ENCODE data around the gene ZNF593. TPM values are rescaled to one million over a fixed set of nuclear protein-coding genes. Genes with fewer than 3 reads are reported as not detected.
A peak's percentile ranks its signal among the peaks of the same experiment; 100 is the strongest.

ZNF593 gene
- total RNA-seq, result 10 to 100 TPM; 13.4 to 24.3 TPM
- long read RNA-seq, partial matches to known transcripts, result 0 of 2 reads
- long read RNA-seq, other reads (novel, unspliced or antisense), result 0 of 2 reads

DNA sequence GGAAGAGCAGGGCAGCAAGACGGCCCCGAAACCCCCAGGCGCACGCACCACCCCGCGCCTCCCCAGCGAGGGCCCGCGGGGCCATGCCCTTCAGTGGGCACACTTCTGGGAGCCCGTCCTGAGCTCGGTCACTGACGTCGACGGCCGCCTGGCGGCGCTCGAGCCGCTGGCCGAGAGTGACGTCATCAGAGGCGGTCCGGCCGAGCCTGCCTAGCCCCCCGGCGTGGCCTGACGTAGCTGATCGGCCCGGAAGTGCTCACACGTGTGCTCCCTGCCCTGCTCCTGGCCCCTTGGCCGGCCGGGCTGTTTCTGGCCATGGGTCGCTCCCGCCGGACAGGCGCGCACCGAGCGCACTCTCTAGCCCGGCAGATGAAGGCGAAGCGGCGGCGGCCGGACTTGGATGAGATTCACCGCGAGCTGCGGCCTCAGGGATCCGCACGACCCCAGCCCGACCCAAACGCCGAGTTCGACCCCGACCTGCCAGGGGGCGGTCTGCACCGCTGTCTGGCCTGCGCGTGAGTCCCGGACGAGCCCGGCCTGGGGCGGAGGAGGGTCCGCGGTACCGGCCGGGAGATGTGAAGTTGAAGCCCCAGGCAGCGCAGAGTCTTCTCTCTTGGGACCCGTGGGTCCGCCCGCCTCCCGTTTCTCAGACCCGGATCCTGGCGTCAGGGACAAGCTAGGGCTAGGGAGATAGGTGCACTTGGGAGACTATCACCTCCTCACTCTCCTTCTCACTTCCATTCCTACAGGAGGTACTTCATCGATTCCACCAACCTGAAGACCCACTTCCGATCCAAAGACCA is at the start of gene ZNF593:
TSS of gene ZNF593 (plus strand) at position 240 of the 803 bp plus-strand sequence. CDS start at position 316, 76 bp downstream.
- ATAC-seq, result peak; percentile 98 to 99
- intact Hi-C loops (cut with DNase I), result loop anchor here (5.0 to 10.0 kb wide), 2 partner anchors 62 to 275 kb away; partner anchors contain the start of gene CEP85 (in 1 of the 2)
- peak; percentile 95 for DNase-seq

GRCh38 chr1:26121854-26122773 is 47.6 kb upstream of the ZNF593 start:
- ATAC-seq (no peak), DNase-seq (no peak)
- intact Hi-C loops (cut with DNase I), result no loop called here

- intact Hi-C loops (cut with DNase I), result no loop called here
- ATAC-seq, result peak in 1 of 2 donors; percentile 57
- no peak for DNase-seq
Observed at GRCh38 chr1:26122988-26123973, 46.4 kb upstream of the ZNF593 start.

GRCh38 chr1:26124418-26125331 is 45.0 kb upstream of the ZNF593 start:
- ATAC-seq (no peak), DNase-seq (no peak)
- intact Hi-C loops (cut with DNase I), result no loop called here

GRCh38 chr1:26125382-26125781 is 44.3 kb upstream of the ZNF593 start:
- intact Hi-C loops (cut with DNase I), result no loop called here
- DNase-seq, result no peak
- ATAC-seq, result no peak

DNA sequence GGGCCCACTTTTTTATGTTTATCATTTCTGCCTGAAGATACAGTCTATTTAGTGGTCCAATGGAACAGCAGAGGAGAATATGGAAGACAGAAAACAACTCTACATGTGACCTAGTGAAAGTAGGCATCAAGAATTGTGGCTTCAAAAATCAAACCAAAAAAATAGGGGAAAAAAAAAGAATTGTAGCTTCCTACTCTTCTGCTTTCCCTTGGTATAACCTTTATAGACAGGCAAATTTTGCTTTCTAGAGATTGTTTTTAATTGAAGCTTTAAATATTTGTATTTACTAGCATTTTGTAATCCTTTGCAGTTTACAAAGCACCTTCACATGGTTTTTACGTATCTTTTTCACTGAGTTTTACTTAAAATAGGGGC is 43.8 kb upstream of the ZNF593 start:
- intact Hi-C loops (cut with DNase I), result no loop called here
- DNase-seq, result no peak
- no peak for ATAC-seq

GRCh38 chr1:26126321-26127084 is 43.2 kb upstream of the ZNF593 start:
- peak; percentile 72 to 75 for ATAC-seq
- no peak for DNase-seq
- intact Hi-C loops (cut with DNase I), result no loop called here

DNA sequence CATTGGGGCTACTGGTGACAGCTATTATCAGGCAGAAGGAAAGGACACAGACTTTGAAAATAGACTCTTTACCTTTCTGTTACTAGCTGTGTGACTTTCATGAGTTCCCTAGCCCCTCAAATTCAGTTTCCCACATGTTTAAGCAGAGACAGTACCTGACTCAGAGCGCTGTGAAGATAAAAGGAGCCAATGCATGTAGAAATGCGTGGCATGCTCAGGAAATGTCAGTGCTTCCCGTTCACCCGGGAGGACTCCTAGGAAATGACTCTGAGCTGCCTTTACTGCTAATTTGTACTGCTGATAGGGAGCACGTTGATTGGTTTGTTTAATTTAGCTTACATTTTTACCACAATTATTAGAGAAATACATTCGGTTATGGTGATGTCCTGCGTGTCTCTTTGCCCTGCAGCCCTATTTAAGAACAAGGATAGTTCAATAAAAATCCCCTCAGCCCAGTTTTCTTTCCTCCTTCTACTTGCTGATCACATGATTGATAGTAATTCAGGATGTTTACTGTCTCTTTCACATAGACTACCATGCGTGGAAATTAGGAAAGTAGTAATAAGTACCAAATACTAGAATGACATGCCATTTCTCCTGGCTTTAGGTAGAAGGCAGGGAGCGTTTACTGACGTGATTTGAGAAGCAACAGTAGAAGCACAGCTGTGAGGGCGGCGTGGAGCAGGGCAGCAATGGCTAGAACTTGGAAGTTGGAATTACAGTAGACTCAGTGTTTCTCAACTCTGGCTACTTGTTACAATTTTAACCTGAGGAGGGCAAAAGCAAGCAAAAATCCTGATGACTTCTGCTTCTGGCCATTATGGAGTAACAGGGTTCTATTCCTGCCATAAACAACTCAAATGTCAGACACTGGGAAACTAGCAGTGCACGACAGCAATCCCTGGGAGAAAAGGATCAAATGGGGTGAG is 42.2 kb upstream of the ZNF593 start:
- no peak for DNase-seq
- peak in 1 of 2 donors; percentile 49 for ATAC-seq
- intact Hi-C loops (cut with DNase I), result no loop called here

- intact Hi-C loops (cut with DNase I), result no loop called here
- DNase-seq (no peak), ATAC-seq (no peak)
Observed at GRCh38 chr1:26129778-26130177, 39.9 kb upstream of the ZNF593 start.

DNA sequence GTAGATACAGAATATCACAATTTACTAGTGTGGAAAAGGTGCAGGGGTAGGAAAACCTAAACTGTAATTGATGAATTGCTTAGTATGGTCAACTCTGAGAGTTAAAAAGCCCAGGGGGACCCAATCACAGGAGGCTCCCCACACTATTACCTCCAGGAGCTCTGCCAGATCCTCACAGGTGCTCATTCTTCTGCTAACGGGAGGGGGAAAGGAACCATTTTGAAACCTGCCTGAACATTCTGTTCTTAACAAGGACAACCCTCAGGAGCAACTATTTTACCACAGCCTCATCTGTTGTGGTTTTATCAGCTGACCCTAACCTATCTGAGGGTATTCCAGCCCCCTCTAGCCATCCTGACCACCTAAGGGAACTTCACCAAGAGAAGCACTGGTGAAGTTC is 39.0 kb upstream of the ZNF593 start:
- intact Hi-C loops (cut with DNase I), result no loop called here
- DNase-seq, result no peak
- ATAC-seq, result no peak

DNA sequence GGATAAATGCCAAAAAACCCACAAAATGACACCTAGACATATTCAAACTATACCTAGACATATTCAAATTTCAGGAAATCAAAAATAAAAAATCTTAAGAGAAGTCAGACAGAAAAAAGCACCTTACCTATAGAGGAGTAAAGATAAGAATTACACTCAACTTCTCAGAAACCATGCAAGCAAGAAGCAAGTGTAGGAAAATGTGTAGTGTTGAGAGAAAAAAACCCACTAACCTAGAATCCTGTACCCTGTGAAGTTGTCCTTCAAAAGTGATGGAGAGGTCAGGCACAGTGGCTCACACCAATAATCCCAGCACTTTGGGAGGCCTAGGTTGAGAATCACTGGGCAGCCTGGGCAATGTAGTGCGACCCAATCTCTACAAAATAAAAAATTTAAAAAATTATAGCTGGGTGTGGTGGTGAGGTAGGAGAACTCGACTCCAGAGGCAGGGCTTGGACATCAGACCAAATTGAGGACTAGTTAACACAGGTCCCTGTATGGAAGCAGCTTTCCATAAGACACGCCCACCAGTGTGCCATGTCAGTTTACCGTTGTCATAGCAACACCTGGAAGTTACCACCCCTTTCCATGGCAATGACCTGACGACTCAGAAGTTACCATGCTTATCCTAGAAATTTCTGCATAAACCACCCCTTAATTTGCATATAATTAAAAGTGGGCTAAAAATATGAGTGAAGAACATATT is 37.4 kb upstream of the ZNF593 start:
- no peak for DNase-seq
- intact Hi-C loops (cut with DNase I), result no loop called here
- ATAC-seq, result no peak

DNA sequence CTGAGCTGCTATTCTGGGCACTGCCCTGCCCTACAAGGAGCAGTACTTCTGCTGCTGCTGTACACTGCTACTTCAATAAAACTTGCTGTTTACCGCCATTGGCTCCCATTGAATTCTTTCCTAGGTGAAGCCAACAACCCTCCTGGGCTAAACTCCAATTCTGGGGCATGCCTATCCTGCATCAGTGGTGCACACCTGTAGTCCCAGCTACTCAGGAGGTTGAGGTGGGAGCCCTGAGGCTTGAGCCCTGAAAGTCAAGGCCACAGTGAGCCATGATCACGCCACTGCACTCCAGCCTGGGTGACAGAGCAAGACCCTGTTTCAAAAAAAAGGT is 36.9 kb upstream of the ZNF593 start:
- ATAC-seq, result no peak

GRCh38 chr1:26134466-26134865 is 35.2 kb upstream of the ZNF593 start:
- DNase-seq (no peak), ATAC-seq (no peak)
- intact Hi-C loops (cut with DNase I), result no loop called here

More for the DNA sequence above, 36.9 kb upstream of the ZNF593 start:
- no peak for DNase-seq
- intact Hi-C loops (cut with DNase I), result no loop called here

- ATAC-seq, result no peak
Observed at GRCh38 chr1:26138974-26139558, 30.6 kb upstream of the ZNF593 start.

GRCh38 chr1:26142159-26142558 is 27.5 kb upstream of the ZNF593 start:
- ATAC-seq (no peak), DNase-seq (no peak)
- intact Hi-C loops (cut with DNase I), result no loop called here

More at GRCh38 chr1:26138974-26139558, 30.6 kb upstream of the ZNF593 start:
- intact Hi-C loops (cut with DNase I), result no loop called here
- no peak for DNase-seq

Data from left cardiac atrium (tissue), 4 donors.